ENCODE results near the gene PKD1. TPM values are rescaled to one million over a fixed set of nuclear protein-coding genes. Genes with fewer than 3 reads are reported as not detected.

PKD1 gene
- total and polyA plus RNA-seq, 2 experiments from 2014 or later: 35.9 to 60.6 TPM

DNA sequence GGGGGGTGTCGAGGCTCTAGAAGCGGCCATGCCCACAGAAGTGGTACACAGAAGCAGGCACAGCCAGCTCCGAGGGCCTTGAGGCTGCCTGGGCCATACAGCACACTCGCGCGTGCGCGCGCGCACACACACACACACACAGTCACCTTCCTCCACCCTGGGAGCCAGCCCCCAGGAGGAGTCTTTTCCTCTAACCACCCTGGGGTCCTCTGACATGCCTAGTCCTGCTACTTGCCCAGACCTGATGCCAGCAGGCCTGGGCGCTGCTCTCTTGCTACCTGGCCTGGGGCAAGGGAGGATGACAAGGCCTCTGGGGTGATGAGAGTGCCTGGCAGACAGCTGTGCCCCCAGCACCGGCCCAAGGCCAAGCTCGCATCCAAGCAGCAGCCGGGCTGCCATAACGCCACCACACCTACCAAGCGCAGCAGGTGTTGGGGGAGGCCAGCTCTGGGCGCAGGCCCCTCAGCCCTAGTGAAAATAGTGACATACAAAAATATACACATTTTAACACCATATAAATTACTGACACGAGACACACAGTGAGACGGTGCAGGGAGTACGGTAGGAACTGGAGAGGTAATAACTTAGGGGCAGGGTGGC is 46.8 kb downstream of the PKD1 start:
- Histone ChIP-seq H3K27ac (no peak overlapping the region), H3K9me3 (ENCODE audit: low read depth) (no peaks in the 10 kb centered on the region), H3K79me2 (no peaks in the 10 kb centered on the region), H3K36me3 (replicated peaks; ENCODE audit: insufficient read depth, low read depth) (no peaks in the 10 kb centered on the region), H3K4me2 (no peak overlapping the region), H2AFZ (no peak overlapping the region), H3K4me1 (ENCODE audit: insufficient read depth) (peaks cover 9% of the 10 kb centered on the region), H3K9me2 (replicated peaks; ENCODE audit: insufficient read depth) (no peaks in the 10 kb centered on the region), H3K4me3 (no peak overlapping the region), H3K27me3 (no peaks in the 10 kb centered on the region), H4K20me1 (ENCODE audit: insufficient read depth, poor library complexity, severe bottlenecking) (peaks cover 7% of the 10 kb centered on the region)
- 91% methylated on average over 20 of the region's 20 CpGs for WGBS (ENCODE audit: low lambda C conversion rate, missing lambda C conversion rate)
- no peak for TF ChIP-seq EZH2 (IDR thresholded peaks at IDR 0.05; ENCODE audit: borderline replicate concordance)
- TF ChIP-seq EZH2phosphoT487 (IDR thresholded peaks at IDR 0.05; ENCODE audit: low read depth, severe bottlenecking, unreplicated experiment): no peak
- TF ChIP-seq, protein P1, sequence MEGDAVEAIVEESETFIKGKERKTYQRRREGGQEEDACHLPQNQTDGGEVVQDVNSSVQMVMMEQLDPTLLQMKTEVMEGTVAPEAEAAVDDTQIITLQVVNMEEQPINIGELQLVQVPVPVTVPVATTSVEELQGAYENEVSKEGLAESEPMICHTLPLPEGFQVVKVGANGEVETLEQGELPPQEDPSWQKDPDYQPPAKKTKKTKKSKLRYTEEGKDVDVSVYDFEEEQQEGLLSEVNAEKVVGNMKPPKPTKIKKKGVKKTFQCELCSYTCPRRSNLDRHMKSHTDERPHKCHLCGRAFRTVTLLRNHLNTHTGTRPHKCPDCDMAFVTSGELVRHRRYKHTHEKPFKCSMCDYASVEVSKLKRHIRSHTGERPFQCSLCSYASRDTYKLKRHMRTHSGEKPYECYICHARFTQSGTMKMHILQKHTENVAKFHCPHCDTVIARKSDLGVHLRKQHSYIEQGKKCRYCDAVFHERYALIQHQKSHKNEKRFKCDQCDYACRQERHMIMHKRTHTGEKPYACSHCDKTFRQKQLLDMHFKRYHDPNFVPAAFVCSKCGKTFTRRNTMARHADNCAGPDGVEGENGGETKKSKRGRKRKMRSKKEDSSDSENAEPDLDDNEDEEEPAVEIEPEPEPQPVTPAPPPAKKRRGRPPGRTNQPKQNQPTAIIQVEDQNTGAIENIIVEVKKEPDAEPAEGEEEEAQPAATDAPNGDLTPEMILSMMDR (IDR thresholded peaks at IDR 0.05; ENCODE audit: poor library complexity): no peak
- DNase-seq (ENCODE audit: low spot score): peak; percentile 3

DNA sequence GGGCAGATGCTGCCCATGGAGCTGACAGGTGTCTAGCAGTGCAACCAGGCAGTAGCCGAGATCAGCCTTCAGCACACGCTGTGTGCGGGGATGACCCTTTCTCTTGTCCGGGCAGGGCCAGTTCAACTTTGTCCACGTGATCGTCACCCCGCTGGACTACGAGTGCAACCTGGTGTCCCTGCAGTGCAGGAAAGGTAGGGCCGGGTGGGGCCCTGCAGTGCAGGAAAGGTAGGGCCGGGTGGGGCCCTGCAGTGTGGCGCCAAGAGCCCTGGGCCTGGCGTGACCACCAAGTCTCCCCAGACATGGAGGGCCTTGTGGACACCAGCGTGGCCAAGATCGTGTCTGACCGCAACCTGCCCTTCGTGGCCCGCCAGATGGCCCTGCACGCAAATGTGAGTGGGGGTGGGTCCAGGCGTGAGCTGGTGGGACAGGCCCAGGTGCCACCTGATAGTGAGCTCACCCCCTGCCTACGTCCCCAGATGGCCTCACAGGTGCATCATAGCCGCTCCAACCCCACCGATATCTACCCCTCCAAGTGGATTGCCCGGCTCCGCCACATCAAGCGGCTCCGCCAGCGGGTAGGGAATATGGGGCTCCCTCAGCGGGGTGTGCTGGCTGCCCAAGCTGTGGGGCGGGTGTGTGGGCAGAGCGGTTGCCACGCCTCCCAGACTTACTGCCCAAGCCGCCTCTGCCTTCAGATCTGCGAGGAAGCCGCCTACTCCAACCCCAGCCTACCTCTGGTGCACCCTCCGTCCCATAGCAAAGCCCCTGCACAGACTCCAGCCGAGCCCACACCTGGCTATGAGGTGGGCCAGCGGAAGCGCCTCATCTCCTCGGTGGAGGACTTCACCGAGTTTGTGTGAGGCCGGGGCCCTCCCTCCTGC is 47.7 kb downstream of the PKD1 start:
- no peak overlapping the region for H3K4me2 ChIP-seq
- TF ChIP-seq EZH2phosphoT487 (IDR thresholded peaks at IDR 0.05; ENCODE audit: low read depth, severe bottlenecking, unreplicated experiment): no peak
- TF ChIP-seq EZH2 (IDR thresholded peaks at IDR 0.05; ENCODE audit: borderline replicate concordance): no peak
- TF ChIP-seq, protein P1 (IDR thresholded peaks at IDR 0.05; ENCODE audit: poor library complexity): no peak
- no peaks in the 10 kb centered on the region for H3K9me3 ChIP-seq (ENCODE audit: low read depth)
- H3K79me2 ChIP-seq: no peaks in the 10 kb centered on the region
- H3K36me3 ChIP-seq (replicated peaks; ENCODE audit: insufficient read depth, low read depth): no peaks in the 10 kb centered on the region
- no peak for DNase-seq (ENCODE audit: low spot score)
- no peak overlapping the region for H3K27ac ChIP-seq
- no peaks in the 10 kb centered on the region for H3K27me3 ChIP-seq
- H3K4me3 ChIP-seq: no peak overlapping the region
- H3K4me1 ChIP-seq (ENCODE audit: insufficient read depth): peaks cover 9% of the 10 kb centered on the region
- 93% methylated on average over 40 of the region's 41 CpGs for WGBS (ENCODE audit: low lambda C conversion rate, missing lambda C conversion rate)
- peaks cover 7% of the 10 kb centered on the region for H4K20me1 ChIP-seq (ENCODE audit: insufficient read depth, poor library complexity, severe bottlenecking)
- no peaks in the 10 kb centered on the region for H3K9me2 ChIP-seq (replicated peaks; ENCODE audit: insufficient read depth)
- no peak overlapping the region for H2AFZ ChIP-seq

DNA sequence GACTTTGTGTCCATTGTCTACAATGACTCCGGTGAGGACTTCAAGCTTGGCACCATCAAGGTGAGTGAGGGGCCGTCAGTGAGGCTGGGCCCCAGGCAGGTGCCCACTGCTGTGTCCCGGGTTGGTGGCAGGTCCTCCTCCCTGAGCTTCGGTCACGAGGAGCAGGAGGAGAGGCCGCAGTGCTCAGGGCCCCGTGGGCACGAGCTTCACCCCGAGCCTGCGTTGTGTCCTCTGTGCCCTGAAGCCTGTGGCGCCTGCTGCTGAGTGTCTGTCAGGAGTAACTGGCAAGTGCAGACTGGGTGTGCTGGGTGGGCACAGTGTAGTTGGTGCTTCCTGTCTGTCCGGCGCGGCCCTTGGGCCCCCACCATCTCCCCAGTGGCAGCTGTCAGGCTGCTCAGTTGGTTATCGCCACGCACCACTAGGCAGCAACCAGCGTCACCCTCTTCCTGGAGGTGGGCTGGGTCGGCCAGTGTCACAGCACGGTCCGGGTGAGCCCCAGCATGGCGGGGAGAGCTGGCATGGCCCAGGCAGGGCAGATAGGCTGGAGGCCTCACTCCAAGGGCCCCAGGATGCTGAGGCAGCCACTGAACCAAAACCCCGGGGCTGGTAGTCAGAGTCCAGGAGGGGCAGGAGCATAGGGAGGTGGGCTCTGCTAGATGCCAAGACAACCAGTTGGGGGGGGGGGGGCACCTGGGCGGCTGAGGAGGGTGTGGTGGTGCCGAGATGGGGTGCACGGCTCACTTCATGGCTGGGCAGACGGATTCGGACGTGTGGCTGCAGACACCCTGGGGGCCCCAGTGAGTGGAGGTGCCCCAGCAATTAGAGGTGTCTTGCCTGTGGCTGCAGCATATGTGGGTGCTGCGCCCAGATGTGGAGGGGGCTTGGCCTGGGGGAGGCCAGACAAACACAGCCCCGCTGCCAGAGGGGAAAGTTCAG is 48.6 kb downstream of the PKD1 start:
- H3K36me3 ChIP-seq (replicated peaks; ENCODE audit: insufficient read depth, low read depth): no peaks in the 10 kb centered on the region

More for the DNA sequence above, 48.6 kb downstream of the PKD1 start:
- DNase-seq (ENCODE audit: low spot score): no peak
- no peak overlapping the region for H3K27ac ChIP-seq
- no peaks in the 10 kb centered on the region for H3K9me2 ChIP-seq (replicated peaks; ENCODE audit: insufficient read depth)
- H3K4me1 ChIP-seq (ENCODE audit: insufficient read depth): peaks cover 8% of the 10 kb centered on the region
- no peak overlapping the region for H3K4me3 ChIP-seq
- H3K9me3 ChIP-seq (ENCODE audit: low read depth): no peaks in the 10 kb centered on the region
- H2AFZ ChIP-seq: no peak overlapping the region
- TF ChIP-seq, protein P1 (IDR thresholded peaks at IDR 0.05; ENCODE audit: poor library complexity): no peak
- TF ChIP-seq EZH2phosphoT487 (IDR thresholded peaks at IDR 0.05; ENCODE audit: low read depth, severe bottlenecking, unreplicated experiment) (no peak), EZH2 (IDR thresholded peaks at IDR 0.05; ENCODE audit: borderline replicate concordance) (no peak)
- no peaks in the 10 kb centered on the region for H3K27me3 ChIP-seq
- H3K4me2 ChIP-seq: no peak overlapping the region
- no peaks in the 10 kb centered on the region for H3K79me2 ChIP-seq
- peaks cover 6% of the 10 kb centered on the region for H4K20me1 ChIP-seq (ENCODE audit: insufficient read depth, poor library complexity, severe bottlenecking)
- 98% methylated on average over 29 of the region's 30 CpGs for WGBS (ENCODE audit: low lambda C conversion rate, missing lambda C conversion rate)
